HG03439 (cell line): ENCODE measurements around the gene JMJD6.
"Not testable (repeated sequence)": the region's sequence is repeated elsewhere in the genome, so short reads cannot be mapped to it uniquely, and the experiment has no call there.

Source experiments
- ATAC-seq: cut with Tn5 transposase; IDR thresholded peaks from one replicate; pipeline ENCODE4 v1.9.1; 2021; ENCODE audit warnings: mild to moderate bottlenecking, moderate library complexity; ENCODE audit not compliant: unreplicated experiment

JMJD6 gene

GRCh38 chr17:76718516-76718915 is 7.9 kb downstream of the JMJD6 start:
- ATAC-seq: no peak

DNA sequence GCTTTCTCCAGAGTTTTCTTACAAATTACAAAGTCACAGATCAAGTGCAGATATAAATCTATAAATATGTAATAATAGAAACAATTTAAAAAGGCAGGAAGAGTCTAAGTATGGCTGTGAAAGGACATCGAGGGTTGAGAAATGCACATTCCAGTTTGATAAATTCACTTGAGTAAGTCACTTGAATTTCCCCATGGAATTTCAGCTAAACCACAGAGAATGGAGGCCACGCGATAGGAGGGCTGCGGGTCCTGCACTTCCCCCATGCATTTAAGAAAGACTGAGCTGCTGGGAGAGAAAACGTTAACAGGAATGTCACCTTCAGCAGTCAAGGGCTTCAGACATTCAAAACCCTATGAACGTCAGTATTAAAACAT is 9.6 kb downstream of the JMJD6 start:
- no peak for ATAC-seq

GRCh38 chr17:76716146-76716838 is 10.1 kb downstream of the JMJD6 start:
- ATAC-seq: no peak

DNA sequence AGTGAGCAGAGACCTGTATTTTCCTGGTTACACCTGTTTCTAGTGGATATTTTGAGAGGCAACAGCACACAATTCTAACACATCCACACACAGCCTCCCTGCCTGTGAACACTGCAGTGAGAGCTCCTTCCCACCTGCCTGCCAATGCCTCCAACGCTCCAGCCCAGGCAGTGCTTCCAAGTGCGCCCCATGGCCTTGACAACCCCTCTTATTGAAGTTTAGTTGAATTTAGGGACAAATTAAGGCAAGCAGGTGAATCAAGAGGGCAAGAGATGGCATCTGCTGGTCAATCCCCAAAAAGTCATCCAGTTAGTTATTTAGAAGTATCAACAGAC is 10.9 kb downstream of the JMJD6 start:
- no peak for ATAC-seq

GRCh38 chr17:76714822-76715495 is 11.4 kb downstream of the JMJD6 start:
- no peak for ATAC-seq

DNA sequence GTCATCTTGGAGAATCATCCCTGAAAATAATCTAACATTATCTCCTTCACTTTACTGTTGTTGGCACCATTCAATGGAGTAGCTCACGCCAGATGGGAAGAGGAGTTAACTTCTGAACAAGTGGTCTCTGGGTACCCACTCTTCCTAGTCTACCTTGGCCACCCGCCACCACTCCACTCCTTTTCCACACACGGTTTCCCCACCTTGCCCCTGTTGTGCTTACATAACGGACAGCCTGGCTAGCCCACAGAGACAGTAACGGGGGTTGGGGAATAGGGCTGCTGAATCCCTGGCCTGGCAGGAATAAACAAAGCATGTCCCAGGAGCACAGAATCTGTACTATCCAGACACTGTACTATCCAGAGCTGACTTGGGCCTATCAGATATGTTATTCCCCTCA is 12.1 kb downstream of the JMJD6 start:
- no peak for ATAC-seq

GRCh38 chr17:76713765-76714164 is 12.6 kb downstream of the JMJD6 start:
- no peak for ATAC-seq

GRCh38 chr17:76712321-76712720 is 14.1 kb downstream of the JMJD6 start:
- not testable (repeated sequence) for ATAC-seq

- ATAC-seq: no peak
Observed at GRCh38 chr17:76710863-76711611, 15.4 kb downstream of the JMJD6 start, which contains the start of gene MXRA7. Gene MXRA7 (minus strand): TSS chr17:76710965. CDS start chr17:76710946, 19 bp downstream.

GRCh38 chr17:76709951-76710862 is 16.2 kb downstream of the JMJD6 start:
- ATAC-seq: not testable (repeated sequence)

DNA sequence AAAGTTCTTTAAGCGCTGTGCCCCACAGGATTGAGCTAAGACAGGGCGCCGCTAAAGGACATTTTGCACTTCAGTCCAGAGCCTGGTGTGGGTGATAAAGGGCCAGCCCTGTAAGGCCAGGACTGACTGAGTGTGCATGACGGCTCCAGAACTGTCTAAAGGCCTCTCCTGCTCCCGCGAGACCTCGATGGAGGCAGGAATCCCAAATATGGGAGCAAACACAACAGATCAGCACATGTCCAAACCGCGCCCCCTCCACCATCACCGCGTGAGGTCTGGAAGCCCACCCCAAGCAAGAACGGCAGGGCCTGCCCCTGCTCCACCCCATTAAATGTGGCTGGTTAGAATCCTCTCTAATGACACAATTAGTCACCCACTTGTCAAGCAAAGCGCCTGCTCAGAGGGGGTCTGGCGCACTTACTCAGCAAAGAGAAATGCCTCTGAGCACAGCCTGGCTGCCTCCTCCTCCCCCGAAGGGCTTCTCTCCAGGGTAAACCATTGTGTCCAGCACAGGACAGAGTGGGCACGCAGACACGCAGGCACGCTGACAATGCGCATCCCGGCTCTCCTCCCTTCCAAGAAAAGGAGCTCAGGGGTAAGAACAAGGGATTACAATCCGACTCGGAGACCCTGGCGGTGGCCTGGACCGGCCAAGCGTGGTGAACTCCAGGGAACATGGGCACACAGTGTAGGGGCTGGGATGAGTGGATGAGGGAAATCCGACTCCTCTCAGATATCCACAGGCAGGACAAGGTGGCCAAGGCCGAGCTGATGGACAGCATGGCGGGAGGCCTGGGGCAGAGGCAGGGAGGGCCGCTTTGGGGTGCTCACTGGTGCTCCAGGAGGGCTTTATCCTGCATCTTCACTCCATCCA is 17.1 kb downstream of the JMJD6 start:
- no peak for ATAC-seq

- ATAC-seq: no peak
Observed at GRCh38 chr17:76707985-76708807, 18.2 kb downstream of the JMJD6 start.

DNA sequence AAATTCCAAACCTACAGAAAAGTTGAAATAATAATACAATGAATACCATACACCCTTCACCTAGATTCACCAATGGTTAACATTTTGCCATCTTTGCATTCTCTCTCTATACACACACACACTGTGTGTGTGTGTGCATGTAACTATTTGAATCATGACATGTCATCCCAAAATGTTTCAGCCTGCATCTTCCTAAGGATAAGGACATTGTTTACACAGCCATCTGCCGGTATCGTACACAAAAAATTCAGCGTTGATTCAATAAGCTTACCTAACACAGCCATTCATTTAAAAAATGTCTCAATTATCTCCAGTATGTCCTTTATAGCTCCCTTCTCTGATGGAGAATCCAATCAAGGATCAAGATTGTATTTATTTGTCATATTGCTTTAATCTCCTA is 19.6 kb downstream of the JMJD6 start:
- no peak for ATAC-seq

GRCh38 chr17:76704805-76705204 is 21.6 kb downstream of the JMJD6 start:
- ATAC-seq: no peak

DNA sequence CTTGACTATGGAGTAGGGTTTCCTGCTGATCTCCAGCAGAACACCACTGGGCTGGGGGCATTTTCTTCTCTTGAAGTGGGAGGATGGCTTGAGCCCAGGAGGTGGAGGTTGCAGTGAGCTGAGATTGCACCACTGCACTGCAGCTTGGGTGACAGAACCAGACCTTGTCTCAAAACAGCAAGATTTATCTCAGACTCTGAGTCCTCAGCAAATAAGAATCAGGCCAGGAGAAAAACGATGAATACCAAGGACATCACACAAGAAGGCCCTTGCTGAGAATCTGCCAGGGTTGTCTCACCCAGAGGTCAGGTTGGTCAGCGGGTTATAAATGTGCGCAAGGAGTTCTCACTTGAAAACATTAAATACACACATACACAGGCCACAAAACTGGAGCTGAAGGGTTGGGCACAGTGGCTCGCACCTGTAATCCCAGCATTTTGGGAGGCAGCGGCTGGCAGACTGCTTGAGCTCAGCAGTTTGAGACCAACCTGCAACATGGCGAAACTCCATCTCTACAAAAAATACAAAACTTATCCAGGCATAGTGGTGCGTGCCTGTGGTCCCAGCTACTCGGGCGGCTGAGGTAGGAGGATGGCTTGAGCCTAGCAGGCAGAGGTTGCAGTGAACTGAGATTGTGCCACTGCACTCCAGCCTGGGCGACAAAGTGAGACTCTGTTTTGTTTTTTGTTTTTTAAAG is 23.3 kb downstream of the JMJD6 start:
- ATAC-seq: no peak

- ATAC-seq: no peak
Observed at GRCh38 chr17:76702076-76702475, 24.3 kb downstream of the JMJD6 start.

DNA sequence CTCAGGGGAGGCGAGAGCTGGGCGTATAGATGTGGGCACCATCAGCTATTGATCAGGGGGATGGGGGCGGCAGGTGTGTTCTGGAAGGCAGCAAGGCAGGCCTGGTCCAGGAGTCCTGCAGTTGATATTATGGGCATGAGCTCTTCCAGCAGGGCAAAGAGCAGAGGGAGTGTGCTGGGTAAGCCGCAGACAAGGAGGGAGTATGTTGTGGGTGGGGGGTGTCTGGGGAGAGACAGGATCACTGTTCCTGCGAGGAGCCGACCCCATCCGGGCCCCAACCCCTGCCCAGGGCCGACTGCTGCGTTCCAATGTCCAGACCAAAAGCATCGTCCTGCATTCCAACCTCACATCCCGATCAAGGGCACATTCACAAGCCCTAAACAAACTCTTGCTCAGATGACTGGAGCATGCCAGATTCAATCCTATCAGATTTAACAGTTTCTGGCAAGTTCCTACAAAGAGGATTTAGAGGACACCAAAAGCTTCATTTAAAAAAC is 24.9 kb downstream of the JMJD6 start:
- ATAC-seq: no peak
